ENCODE measurements around the gene CTR9. TPM values are rescaled to one million over a fixed set of nuclear protein-coding genes. Genes with fewer than 3 reads are reported as not detected.
A peak's percentile ranks its signal among the peaks of the same experiment; 100 is the strongest.

Gene CTR9
- total and polyA plus RNA-seq, 9 of the 15 experiments (the other 6 are each of a cell fraction or from before 2014, with no cell fraction given): 25.4 to 79.3 (median 47.3) TPM

DNA sequence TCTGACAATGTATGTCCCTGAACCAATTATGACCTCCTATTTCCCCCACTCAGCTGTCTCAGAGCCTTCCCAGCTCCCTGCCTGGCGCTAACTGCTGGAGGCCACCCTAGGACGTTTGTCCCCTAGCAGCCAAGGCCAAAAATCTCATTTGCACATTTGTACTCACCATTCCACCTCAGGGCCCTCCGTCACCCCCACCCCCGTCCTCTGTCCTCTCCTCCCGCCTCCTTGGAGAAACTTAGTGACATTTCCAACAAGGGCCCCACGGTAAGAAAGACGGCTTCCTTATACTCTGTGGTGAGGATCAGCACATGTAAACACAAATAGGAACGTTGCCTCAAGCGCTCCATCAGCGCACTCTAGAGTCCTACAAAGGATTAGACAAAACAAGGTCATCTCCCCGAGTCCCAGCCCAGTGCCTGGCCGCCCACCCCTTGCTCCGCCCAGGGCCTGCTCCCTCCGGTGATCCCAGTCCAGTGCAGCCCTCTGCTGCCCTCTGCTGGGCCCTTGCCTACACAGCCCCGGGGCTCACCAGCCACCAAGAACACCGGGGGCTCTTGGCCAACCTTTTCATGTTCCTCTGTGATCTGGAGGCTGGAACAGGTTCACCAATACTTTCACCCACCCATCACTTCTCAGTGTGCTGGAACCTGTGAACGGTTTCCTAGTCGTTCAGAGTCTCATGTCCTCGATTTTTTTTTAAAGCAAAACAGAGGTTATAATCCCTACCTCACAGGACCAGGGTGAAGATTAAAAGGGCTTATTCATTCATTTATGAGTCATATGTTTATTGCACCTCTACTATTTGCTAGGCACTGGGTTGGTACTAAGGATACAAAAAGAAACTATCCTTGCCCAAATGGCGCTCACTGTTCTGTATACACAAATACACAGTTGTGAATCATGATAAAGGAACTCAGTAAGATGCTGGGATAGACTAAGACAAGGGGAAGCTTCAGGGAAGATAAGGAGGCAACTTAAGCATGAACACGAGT is 15.3 kb upstream of the CTR9 start (continued):
- TF ChIP-seq, protein P1, sequence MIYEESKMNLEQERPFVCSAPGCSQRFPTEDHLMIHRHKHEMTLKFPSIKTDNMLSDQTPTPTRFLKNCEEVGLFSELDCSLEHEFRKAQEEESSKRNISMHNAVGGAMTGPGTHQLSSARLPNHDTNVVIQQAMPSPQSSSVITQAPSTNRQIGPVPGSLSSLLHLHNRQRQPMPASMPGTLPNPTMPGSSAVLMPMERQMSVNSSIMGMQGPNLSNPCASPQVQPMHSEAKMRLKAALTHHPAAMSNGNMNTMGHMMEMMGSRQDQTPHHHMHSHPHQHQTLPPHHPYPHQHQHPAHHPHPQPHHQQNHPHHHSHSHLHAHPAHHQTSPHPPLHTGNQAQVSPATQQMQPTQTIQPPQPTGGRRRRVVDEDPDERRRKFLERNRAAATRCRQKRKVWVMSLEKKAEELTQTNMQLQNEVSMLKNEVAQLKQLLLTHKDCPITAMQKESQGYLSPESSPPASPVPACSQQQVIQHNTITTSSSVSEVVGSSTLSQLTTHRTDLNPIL (CRISPR knock-in tag; IDR thresholded peaks at IDR 0.05): no peak
- TF ChIP-seq, protein P2, sequence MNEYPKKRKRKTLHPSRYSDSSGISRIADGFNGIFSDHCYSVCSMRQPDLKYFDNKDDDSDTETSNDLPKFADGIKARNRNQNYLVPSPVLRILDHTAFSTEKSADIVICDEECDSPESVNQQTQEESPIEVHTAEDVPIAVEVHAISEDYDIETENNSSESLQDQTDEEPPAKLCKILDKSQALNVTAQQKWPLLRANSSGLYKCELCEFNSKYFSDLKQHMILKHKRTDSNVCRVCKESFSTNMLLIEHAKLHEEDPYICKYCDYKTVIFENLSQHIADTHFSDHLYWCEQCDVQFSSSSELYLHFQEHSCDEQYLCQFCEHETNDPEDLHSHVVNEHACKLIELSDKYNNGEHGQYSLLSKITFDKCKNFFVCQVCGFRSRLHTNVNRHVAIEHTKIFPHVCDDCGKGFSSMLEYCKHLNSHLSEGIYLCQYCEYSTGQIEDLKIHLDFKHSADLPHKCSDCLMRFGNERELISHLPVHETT (CRISPR knock-in tag; conservative IDR thresholded peaks at IDR 0.05 in 1 of 2, IDR thresholded peaks at IDR 0.05 in 1 of 2): 0 out of 4 replicates have a peak, but pooled peaks of 1 of the 2 experiments have one; percentile 40
- 0 out of 2 replicates have a peak, but pooled peaks have one; percentile 11 for TF ChIP-seq MBD2 (IDR thresholded peaks at IDR 0.05; ENCODE audit: borderline replicate concordance, low read depth)
- peak; percentile 70; the same call in 1 of the 2 replicates for TF ChIP-seq CREM (IDR thresholded peaks at IDR 0.05; ENCODE audit: low read depth)
- no peak for TF ChIP-seq SRSF1 (IDR thresholded peaks at IDR 0.05; ENCODE audit: low read depth, low read length)
- TF ChIP-seq ZFX (CRISPR knock-in tag; IDR thresholded peaks at IDR 0.05): peak; percentile 44; the same call in 1 of the 2 replicates
- TF ChIP-seq, protein P3, sequence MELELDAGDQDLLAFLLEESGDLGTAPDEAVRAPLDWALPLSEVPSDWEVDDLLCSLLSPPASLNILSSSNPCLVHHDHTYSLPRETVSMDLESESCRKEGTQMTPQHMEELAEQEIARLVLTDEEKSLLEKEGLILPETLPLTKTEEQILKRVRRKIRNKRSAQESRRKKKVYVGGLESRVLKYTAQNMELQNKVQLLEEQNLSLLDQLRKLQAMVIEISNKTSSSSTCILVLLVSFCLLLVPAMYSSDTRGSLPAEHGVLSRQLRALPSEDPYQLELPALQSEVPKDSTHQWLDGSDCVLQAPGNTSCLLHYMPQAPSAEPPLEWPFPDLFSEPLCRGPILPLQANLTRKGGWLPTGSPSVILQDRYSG (tag; conservative IDR thresholded peaks at IDR 0.05; ENCODE audit: low read depth): no peak
- no peak for TF ChIP-seq MEF2A (IDR thresholded peaks at IDR 0.05; ENCODE audit: control insufficient read depth, low read depth, low read length)
- TF ChIP-seq, protein P4, sequence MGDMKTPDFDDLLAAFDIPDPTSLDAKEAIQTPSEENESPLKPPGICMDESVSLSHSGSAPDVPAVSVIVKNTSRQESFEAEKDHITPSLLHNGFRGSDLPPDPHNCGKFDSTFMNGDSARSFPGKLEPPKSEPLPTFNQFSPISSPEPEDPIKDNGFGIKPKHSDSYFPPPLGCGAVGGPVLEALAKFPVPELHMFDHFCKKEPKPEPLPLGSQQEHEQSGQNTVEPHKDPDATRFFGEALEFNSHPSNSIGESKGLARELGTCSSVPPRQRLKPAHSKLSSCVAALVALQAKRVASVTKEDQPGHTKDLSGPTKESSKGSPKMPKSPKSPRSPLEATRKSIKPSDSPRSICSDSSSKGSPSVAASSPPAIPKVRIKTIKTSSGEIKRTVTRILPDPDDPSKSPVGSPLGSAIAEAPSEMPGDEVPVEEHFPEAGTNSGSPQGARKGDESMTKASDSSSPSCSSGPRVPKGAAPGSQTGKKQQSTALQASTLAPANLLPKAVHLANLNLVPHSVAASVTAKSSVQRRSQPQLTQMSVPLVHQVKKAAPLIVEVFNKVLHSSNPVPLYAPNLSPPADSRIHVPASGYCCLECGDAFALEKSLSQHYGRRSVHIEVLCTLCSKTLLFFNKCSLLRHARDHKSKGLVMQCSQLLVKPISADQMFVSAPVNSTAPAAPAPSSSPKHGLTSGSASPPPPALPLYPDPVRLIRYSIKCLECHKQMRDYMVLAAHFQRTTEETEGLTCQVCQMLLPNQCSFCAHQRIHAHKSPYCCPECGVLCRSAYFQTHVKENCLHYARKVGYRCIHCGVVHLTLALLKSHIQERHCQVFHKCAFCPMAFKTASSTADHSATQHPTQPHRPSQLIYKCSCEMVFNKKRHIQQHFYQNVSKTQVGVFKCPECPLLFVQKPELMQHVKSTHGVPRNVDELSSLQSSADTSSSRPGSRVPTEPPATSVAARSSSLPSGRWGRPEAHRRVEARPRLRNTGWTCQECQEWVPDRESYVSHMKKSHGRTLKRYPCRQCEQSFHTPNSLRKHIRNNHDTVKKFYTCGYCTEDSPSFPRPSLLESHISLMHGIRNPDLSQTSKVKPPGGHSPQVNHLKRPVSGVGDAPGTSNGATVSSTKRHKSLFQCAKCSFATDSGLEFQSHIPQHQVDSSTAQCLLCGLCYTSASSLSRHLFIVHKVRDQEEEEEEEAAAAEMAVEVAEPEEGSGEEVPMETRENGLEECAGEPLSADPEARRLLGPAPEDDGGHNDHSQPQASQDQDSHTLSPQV (IDR thresholded peaks at IDR 0.05): peak; percentile 70
- 0 out of 4 replicates have a peak, but pooled peaks of 1 of the 2 experiments have one; percentile 12 for TF ChIP-seq ARNT (IDR thresholded peaks at IDR 0.05)
- no peak for TF ChIP-seq NCOA1 (IDR thresholded peaks at IDR 0.05; ENCODE audit: low read depth)
- TF ChIP-seq, protein P5, sequence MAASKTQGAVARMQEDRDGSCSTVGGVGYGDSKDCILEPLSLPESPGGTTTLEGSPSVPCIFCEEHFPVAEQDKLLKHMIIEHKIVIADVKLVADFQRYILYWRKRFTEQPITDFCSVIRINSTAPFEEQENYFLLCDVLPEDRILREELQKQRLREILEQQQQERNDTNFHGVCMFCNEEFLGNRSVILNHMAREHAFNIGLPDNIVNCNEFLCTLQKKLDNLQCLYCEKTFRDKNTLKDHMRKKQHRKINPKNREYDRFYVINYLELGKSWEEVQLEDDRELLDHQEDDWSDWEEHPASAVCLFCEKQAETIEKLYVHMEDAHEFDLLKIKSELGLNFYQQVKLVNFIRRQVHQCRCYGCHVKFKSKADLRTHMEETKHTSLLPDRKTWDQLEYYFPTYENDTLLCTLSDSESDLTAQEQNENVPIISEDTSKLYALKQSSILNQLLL (CRISPR knock-in tag; IDR thresholded peaks at IDR 0.05; ENCODE audit: borderline replicate concordance): no peak
- TF ChIP-seq DACH1 (IDR thresholded peaks at IDR 0.05; ENCODE audit: partially characterized antibody): no peak
- no peak for TF ChIP-seq POLR2H (tag; IDR thresholded peaks at IDR 0.05; ENCODE audit: low read depth)
- TF ChIP-seq HNRNPUL1 (IDR thresholded peaks at IDR 0.05; ENCODE audit: low read length): no peak
- peak; percentile 10 to 68; a peak in 2 of 4 replicates for TF ChIP-seq RCOR1 (IDR thresholded peaks at IDR 0.05; ENCODE audit: borderline replicate concordance in 1 of 2, low read depth in 2 of 2, low read length in 2 of 2)
